ENCODE measurements around the gene RANGAP1.
A peak's percentile ranks its signal among the peaks of the same experiment; 100 is the strongest.

RANGAP1 gene

DNA sequence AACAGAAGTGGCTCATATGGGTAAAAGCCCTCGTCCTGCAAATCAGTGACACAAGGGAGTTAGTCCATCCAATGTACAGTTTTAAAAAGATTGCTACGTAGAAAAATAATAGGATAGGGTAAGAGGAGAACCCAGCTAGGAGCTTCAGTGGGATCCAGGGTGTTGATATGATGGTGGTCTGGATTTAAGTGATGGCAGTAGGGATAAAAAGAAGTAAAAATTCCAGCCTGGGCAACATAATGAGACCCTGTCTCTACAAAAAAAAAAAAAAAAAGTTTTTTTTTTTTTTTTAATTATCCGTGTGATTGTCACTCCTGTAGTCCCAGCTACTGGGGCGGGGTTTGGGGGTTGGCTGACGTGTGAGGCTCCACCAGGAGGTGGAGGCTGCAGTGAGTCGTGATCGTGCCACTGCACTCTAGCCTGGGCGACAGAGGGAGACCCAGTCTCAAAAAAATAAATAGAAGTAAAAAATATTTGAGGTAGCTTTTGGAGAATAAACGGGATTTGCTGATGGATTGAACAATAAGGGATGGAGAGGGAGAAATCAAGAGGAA is 87.9 kb downstream of the RANGAP1 start:
- Histone ChIP-seq H3K9me3 (ENCODE audit: control insufficient read depth in 2 of 2, low read length in 2 of 2) (no peaks in the 10 kb centered on the region), H3K4me1 (ENCODE audit: control insufficient read depth in 2 of 2, insufficient read depth in 2 of 2, low read length in 2 of 2) (peaks cover 15 to 16% of the 10 kb centered on the region in 2 donors), H3K4me3 (ENCODE audit: low read length in 2 of 2) (peak overlapping the region; percentile 83 to 96), H3K9ac (ENCODE audit: low read depth in 1 of 2, low read length in 2 of 2) (peak overlapping the region; percentile 56 to 71), H3K27ac (ENCODE audit: low read depth in 2 of 2, low read length in 2 of 2) (no peak overlapping the region), H3K27me3 (ENCODE audit: control insufficient read depth in 2 of 2, insufficient read depth in 2 of 2, low read length in 2 of 2) (no peaks in the 10 kb centered on the region), H3K36me3 (ENCODE audit: control insufficient read depth in 2 of 2, insufficient read depth in 2 of 2, low read length in 2 of 2) (no peaks in the 10 kb centered on the region)

DNA sequence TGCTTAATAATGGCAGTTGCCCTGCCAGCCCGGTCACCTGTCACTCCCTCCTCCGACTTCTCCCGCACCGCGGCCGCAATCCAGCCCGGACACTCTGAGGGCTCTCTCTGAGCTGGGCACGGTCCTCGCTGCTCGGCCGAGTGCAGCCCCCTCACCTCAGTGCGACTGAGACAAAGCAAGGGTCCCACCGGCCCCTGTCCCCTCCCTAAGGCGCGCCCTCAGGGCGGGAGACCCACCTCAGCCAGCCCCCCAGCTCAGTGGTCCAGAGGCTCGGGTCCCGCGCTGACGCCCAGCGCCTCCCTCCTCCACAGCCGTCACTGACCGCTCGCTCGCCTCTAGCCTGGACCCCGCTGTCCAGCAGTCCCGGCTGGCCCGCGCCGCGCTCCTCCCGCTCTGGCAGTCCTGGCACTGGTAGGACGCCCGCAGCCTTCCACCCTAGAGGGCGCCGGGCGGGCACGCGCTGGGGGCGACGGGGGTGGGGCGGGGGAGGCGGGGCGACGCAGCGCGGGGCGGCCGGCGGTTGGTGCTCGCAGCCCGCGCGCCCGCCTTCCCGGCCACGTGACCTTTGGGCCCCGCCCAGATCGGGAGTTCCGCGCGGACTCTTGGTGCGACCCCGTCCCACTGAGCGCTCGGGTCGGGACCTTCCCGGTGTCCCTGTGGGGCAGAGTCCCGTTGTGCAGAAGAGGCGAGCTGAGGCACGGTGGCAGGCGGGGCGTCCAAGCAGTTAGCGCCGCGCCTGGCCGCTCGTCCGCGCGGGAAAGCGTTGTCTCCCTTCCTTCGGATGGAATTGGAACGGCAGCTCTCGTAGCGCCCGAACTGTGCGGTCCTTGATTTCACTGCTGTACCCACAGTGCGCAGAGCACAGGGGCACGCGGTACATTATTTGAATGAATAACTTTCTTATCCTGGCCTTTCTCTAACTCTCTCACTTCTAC is 88.7 kb downstream of the RANGAP1 start:
- Histone ChIP-seq H3K4me3 (ENCODE audit: low read length in 2 of 2) (peak overlapping the region; percentile 83 to 96), H3K27me3 (ENCODE audit: control insufficient read depth in 2 of 2, insufficient read depth in 2 of 2, low read length in 2 of 2) (no peaks in the 10 kb centered on the region), H3K4me1 (ENCODE audit: control insufficient read depth in 2 of 2, insufficient read depth in 2 of 2, low read length in 2 of 2) (peaks cover 15 to 16% of the 10 kb centered on the region in 2 donors), H3K36me3 (ENCODE audit: control insufficient read depth in 2 of 2, insufficient read depth in 2 of 2, low read length in 2 of 2) (no peaks in the 10 kb centered on the region), H3K9me3 (ENCODE audit: control insufficient read depth in 2 of 2, low read length in 2 of 2) (no peaks in the 10 kb centered on the region), H3K27ac (ENCODE audit: low read depth in 2 of 2, low read length in 2 of 2) (peak overlapping the region; percentile 24 to 42), H3K9ac (ENCODE audit: low read depth in 1 of 2, low read length in 2 of 2) (peak overlapping the region; percentile 56 to 71)
